Erythroblast (primary cell): ENCODE results near the gene KRTAP8-1.

Source experiments
- GATA1 ChIP-seq: IDR thresholded peaks from 2 replicates; pipeline ENCODE4 v1.6.1; 2011; ENCODE audit warnings: low read depth, mild to moderate bottlenecking, control low read depth, low read length, moderate library complexity
- POLR2A ChIP-seq: IDR thresholded peaks from 2 replicates; pipeline ENCODE4 v1.6.1; 2011; ENCODE audit warnings: mild to moderate bottlenecking, low read length

DNA sequence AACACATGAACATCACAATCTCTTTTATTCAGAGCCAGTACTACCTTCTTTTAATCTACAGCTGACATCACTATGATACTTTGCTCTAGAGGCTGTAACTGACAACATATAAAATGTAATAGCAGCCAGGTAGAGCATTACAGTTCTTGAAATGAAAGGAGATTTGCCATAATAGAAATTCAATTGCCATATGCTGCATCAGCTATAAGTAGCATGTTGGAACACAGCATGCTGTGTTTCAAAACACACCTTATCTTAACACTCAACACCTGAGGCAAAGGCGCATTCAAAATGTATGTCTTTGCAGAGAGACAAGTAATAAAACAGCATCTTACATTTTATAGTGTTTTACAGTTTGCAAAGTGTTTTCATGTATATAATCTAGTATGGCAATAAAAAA is 33.8 kb downstream of the KRTAP8-1 start:
- TF ChIP-seq POLR2A, result no peak
- TF ChIP-seq GATA1, result no peak
